GM21529 (cell line): ENCODE results near the gene TAF7.
"Not testable (repeated sequence)": the region's sequence is repeated elsewhere in the genome, so short reads cannot be mapped to it uniquely, and the experiment has no call there.

Experiments
- ATAC-seq: cut with Tn5 transposase; IDR thresholded peaks from one replicate; pipeline ENCODE4 v1.9.1; 2021; ENCODE audit not compliant: unreplicated experiment

The TAF7 gene

DNA sequence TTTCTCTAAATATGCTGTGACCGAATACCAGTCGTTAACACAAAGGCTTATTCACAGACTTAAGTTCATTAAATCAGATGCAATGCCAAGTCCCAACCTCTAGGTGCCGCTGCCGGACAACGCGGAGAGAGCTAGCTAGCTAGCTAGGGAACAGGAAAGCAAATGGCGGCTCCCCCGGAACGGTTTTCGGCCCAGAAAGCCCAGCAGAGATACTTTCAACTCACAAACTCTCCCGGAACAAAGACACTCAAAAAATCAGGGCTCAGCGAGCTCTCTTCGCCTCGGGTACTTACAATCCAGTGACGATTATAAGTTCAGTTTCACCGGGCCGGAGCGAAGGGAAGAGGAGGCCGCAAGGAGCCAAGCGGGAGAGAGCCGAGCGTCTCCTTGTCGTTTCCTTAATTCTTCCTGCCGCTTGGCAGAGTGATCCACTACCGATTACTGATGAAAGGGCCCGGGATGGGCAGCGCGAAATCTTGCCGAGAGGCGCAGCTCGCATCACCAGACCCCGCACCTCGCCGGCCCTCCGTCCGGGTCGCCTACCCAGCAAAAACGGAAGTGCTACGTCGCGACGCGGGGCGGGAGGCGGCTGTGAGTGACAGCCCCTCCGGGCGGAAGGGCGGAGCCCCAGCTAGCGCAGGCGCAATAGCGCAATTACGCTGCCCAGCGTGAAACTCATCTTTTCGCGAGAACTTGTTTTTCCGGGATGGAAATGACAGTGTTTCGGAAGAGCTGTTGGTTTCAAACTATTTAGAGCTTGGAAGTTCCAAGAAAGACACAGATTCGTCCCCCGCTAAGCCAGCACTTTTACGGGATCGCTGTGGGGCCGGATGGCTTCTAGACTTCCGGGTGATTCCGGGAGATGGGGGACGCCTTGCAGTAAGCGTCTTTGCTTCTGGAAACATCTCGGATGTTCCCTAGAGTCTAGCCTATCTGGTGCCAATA is at the start of gene TAF7:
TSS of gene TAF7 (minus strand) at position 560 of the 945 bp plus-strand sequence. CDS start 740 bp downstream, outside the sequence.
- ATAC-seq = peak; percentile 93

DNA sequence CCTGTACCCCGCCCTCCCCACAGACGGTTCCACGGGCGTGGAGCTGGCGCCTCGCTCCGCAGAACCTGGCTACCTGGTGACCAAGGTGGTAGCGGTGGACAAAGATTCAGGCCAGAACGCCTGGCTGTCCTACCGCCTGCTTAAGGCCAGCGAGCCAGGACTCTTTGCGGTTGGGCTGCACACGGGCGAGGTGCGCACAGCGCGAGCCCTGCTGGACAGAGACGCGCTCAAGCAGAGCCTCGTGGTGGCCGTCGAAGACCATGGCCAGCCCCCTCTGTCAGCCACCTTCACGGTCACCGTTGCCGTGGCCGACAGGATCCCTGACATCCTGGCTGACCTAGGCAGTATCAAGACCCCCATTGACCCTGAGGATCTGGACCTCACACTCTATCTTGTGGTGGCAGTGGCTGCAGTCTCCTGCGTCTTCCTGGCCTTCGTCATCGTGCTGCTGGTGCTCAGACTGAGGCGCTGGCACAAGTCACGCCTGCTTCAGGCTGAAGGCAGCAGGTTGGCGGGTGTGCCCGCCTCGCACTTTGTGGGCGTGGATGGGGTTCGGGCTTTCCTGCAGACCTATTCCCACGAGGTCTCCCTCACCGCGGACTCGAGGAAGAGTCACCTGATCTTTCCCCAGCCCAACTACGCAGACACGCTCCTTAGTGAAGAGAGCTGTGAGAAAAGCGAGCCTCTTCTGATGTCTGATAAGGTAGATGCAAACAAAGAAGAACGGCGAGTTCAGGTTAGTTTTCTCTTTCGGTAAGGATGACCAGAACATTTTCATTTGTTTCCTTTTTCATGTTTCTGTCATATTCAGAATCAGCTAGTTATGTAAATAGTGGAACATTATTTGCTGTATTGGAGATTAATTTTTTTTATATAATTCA is 45.7 kb upstream of the TAF7 start:
- no peak for ATAC-seq

GRCh38 chr5:141363952-141364660 is 43.5 kb upstream of the TAF7 start, which contains the start of gene PCDHGA5:
Gene PCDHGA5, plus strand, starts transcription at chr5:141364162. Its CDS starts 169 bp downstream, at chr5:141364331.
- no peak for ATAC-seq

DNA sequence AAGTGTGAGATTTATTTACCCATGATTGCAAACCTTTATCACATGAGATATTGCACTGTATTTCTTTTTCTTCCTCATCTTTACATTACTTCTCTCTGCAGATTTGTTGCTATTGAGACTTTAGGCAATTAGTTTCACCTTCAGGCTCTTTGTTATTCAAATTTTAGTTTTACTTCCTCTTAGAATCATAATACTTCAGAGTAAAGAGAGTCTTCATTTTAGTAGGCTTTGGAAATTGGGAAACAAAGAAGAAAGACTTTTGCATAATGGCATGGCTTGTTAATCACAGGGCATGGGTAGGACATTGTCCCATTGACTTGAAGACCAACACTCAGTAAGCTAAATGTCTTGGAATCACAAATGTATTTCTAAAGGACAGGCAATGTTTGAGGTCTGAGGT is 42.1 kb upstream of the TAF7 start:
- ATAC-seq = no peak

DNA sequence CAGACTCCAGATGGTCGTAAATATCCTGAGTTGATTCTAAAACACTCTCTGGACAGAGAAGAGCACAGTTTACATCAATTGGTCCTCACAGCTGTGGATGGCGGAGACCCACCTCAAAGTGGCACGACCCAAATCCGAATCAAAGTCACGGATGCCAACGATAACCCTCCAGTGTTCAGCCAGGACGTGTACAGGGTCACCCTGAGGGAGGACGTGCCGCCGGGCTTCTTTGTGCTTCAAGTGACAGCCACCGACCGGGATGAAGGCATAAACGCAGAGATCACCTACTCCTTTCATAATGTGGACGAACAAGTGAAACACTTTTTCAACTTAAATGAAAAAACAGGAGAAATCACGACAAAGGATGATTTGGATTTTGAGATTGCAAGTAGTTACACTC is 40.1 kb upstream of the TAF7 start:
- no peak for ATAC-seq

- ATAC-seq = no peak
Observed at GRCh38 chr5:141359790-141360426, 39.3 kb upstream of the TAF7 start, which contains the start of gene PCDHGB2. Gene PCDHGB2, plus strand, starts transcription at chr5:141359994. Its CDS starts 142 bp downstream, at chr5:141360136.

- ATAC-seq = no peak
Observed at GRCh38 chr5:141356950-141357349, 36.4 kb upstream of the TAF7 start.

GRCh38 chr5:141356133-141356532 is 35.5 kb upstream of the TAF7 start:
- no peak for ATAC-seq

- no peak for ATAC-seq
Observed at GRCh38 chr5:141355641-141356040, 35.1 kb upstream of the TAF7 start.

DNA sequence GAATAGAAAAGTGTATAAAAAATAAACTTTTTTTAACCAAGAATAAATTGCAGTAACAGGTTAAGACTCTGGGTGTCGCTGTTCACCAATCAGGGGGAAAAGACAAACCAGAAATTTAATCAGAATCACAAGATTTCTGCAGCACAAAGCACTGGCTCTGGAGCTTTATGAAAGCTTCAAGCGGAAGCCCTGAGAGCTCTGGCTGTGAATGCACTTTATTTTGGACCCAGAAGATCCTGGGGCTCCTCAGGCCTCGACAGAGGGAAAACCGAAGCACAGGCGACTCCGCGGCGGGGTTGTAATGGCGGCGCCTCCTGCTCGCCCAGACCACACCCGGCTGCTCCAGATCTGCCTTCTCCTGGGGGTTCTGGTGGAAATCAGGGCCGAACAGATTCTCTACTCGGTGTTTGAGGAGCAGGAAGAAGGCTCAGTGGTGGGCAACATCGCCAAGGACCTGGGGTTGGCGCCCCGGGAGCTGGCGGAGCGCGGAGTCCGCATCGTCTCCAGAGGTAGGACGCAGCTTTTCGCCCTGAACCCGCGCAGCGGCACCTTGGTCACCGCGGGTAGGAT is 34.4 kb upstream of the TAF7 start, which contains the start of gene PCDHGA4:
TSS of gene PCDHGA4 (plus strand) at position 122 of the 570 bp plus-strand sequence. CDS start at position 209, 87 bp downstream.
- ATAC-seq = no peak

GRCh38 chr5:141351591-141351990 is 31.0 kb upstream of the TAF7 start:
- ATAC-seq = no peak

DNA sequence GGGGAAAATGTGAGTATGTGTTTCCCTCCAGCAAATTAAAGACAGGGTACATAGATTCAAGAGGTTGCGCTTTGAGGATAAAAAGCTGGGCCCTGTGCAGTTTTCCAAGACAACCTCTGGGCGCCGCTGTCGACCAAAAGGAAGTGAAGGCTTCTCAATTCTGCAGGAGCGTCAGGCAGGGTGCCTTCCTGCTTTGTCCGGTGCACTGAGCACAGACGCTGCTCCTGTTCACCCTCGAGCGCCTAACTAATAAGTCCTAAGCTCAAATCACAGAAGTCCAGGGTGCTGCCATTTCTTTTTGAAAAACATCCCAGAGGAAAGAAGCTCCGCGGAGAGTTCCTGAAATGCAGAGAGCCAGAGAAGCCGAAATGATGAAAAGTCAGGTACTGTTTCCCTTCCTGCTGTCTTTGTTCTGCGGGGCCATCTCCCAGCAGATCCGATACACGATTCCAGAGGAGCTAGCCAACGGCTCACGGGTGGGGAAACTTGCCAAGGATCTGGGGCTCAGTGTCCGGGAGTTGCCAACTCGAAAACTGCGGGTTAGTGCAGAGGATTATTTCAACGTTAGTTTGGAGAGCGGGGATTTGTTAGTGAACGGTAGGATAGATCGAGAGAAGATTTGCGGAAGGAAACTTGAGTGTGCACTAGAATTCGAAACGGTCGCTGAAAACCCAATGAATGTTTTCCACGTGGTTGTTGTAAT is 29.5 kb upstream of the TAF7 start, which contains the start of gene PCDHGB1:
TSS of gene PCDHGB1 (plus strand) at position 183 of the 703 bp plus-strand sequence. CDS start at position 345, 162 bp downstream.
- peak; percentile 91 for ATAC-seq

GRCh38 chr5:141346017-141346416 is 25.4 kb upstream of the TAF7 start:
- not testable (repeated sequence) for ATAC-seq

DNA sequence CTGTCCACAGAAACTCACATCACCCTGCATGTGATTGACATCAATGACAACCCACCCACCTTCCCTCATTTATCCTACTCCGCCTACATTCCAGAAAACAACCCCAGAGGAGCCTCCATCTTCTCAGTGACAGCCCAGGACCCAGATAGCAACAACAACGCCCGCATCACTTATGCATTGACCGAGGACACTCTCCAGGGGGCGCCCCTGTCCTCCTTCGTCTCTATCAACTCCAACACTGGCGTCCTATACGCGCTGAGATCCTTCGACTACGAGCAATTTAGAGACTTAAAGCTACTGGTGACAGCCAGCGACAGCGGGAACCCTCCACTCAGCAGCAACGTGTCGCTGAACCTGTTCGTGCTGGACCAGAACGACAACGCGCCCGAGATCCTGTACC is 24.7 kb upstream of the TAF7 start:
- ATAC-seq = no peak

GRCh38 chr5:141343953-141344463 is 23.4 kb upstream of the TAF7 start:
- ATAC-seq = no peak

- no peak for ATAC-seq
Observed at GRCh38 chr5:141343242-141343952, 22.8 kb upstream of the TAF7 start, which contains the start of gene PCDHGA3. Gene PCDHGA3, plus strand, starts transcription at chr5:141343829. Its CDS starts 205 bp downstream, at chr5:141344034.

DNA sequence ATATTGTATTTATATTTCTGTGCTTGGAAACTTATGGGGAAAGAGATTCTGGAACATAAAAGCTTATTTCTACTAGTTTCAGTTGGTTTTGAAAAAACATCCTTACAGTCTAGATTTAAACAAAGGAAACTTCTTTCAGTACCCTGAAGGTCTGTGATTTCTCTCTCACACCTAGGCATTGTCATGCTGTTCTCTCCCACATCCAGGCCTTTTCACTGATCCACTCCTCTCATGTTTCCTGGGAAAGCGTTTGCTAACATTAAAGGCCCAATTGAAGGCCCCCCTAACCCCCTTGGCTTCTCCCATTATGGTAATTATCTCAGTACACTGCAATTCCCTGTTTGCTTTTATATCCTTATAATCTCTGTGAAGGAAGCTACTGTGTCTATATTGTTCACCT is 22.2 kb upstream of the TAF7 start:
- no peak for ATAC-seq

- not testable (repeated sequence) for ATAC-seq
Observed at GRCh38 chr5:141340781-141341354, 20.3 kb upstream of the TAF7 start.
